Bone marrow (tissue), 2 donors: Measurements from ENCODE around the gene CEACAM19.
A peak's percentile ranks its signal among the peaks of the same experiment; 100 is the strongest.

Experiments used
- DNase-seq, 2 donors: peaks; one replicate each; lab custom pipeline; 2025; lab: John Stamatoyannopoulos, UW

Gene CEACAM19

DNA sequence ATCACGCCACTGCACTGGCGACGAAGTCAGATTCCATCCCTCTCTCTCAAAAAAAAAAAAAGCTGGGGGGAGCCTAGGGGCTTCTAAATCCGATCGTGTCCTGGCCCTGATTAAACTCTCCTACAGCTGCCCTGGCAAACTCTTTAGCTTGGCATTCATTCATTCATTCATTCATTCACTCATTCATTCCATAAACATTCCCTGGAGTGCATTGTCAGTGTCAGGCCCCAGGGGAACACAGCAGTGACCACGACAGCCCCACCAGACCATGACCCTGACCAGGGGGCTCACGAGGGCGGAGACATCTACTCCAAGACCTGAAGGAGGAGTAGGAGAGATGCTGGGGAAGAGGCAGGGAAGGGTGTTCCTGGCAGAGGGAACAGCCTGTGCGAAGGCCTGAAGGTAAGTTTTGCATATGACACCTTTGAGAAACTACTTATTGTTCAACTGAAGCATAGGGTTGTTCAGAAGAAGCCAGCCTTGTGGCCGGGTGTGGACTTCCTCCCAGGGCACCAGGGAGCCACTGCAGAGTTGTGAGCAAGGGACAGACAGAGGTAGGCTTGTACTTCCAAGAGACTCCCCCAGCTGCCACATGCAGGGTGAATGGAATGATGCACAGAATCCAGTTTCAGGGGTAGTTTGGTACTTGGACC, 52.1 kb downstream of the CEACAM19 start:
- no peak for DNase-seq

DNA sequence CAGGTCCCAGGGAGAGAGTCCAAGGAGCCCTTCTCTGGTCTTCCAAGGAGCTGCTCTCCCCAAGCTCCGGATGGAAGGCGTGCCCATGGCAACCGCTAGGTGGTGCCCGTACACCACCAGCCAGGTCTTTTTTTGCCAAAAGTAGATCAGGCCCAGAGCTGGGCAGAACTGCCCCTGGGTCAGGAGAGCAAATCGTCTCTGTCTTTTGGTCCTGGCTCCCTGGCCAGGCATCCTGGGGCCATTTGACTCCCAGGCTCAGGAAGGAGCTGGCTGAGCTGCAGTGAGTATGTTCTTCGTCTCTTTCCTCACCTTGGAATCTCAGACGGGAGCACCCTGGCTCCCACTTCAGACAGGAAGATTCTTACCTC, 52.7 kb downstream of the CEACAM19 start:
- DNase-seq, result peak; percentile 61 to 75

DNA sequence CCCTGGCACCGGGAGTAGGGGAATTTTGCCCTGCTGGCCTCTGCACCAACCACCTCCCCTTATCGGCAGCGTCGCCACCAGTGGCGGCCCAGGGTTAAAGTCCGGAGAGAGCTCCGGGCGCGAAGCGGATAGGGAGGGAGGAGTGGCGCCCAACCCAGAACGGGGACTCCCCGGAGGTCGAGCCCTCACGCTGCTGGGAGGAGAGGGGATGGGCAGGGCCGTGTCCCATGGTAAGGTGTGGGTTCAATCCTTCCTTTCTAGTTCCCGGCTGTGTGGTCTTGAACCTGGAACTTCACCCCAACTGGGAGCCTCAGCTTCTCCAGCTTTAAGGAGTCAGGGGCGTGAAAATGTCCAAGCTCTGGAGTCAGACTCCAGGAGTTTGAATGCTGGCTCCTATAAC, 54.0 kb downstream of the CEACAM19 start:
- no peak for DNase-seq

DNA sequence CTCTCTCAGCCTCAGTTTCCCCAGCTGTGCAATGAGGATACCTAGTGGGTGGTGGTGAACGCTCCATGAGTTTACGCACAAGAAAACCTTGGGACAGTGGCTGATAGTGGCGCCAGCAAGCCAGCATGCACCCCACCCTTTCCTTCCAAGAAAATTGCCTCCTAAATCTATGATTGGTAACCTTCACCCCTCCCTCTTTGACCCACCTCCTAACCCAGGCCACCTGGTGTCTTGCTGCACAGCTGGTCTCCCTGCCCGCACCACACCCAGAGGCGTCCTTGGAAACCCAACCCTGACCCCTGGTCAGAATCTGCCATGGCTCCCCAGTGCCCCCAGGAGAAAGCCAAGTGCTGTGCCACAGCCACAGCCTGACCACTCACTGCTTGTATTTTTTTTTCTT, 54.4 kb downstream of the CEACAM19 start:
- no peak for DNase-seq

DNA sequence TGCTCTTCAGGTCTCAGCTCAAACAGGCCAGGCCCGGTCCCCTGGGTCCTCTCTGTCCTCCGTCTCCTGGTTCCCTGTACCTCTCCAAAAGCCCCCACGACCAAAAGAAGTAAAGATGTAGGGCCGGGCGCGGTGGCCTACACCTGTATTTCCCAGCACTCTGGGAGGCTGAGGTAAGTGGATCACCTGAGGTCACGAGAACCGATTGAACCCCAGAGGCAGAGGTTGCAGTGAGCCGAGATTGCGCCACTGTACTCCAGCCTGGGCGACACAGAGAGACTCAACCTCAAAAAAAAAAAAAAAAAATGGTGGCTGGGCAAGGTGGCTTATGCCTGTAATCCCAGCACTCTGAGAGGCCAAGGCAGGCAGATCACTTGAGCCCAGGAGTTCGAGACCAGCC, 55.2 kb downstream of the CEACAM19 start:
- DNase-seq, result no peak

DNA sequence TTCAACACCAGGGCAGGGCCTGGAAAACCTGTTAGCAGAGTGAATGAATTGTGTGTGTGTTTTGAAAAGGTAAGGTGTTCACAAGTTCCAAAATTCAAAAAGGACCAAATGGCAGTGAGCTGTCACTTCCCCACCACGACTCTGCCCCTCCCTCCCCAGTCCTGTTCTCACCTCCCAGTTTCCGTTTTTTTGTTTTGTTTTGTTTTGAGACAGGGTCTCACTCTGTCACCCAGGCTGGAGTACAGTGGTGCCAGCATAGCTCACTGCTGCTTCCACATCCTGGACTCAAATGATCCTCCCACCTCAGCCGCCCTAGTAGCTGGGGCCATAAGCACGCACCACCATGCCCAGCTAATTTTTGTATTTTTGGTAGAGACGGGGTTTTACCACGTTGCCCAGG, 56.9 kb downstream of the CEACAM19 start:
- DNase-seq, result peak in 1 of 2 donors; percentile 21

DNA sequence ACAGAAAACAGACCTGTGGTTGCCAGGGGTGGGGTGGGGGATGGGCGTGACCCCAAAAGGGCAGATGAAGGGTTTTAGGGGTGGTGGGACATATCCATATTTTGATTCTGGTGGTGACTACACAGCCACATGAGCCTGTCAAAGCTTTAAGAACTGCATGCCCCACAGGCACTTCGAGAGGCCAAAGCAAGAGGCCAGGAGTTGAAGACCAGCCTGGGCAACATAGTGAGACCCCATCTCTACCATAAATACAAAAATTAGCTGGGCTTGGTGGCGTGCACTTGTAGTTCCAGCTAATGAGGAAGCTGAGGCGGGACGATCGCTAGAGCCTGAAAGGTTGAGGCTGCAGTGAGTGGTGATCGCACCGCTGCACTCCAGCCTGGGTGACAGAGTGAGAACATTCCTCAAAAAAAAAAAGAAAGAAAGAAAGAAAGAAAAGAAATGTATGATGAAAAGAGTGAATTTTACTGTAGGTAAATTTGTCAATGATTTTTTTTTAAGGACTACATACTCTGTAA, 58.3 kb downstream of the CEACAM19 start:
- no peak for DNase-seq

DNA sequence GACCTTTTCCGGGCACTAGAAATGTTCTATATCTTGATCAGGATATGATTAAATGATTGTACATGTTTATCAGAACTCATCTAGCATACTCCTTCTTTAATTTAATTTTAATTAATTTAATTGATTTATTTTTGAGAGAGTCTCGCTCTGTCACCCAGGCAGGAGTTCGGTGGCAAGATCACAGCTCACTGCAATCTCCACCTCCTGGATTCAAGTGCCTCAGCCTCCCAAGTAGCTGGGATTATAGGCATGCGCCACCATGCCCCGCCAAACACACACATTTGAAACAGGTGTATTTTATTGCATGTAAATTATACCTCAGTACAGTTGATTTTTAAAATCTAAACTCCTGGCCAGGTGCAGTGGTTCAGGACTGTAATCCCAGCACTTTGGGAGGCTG, 59.8 kb downstream of the CEACAM19 start:
- no peak for DNase-seq

DNA sequence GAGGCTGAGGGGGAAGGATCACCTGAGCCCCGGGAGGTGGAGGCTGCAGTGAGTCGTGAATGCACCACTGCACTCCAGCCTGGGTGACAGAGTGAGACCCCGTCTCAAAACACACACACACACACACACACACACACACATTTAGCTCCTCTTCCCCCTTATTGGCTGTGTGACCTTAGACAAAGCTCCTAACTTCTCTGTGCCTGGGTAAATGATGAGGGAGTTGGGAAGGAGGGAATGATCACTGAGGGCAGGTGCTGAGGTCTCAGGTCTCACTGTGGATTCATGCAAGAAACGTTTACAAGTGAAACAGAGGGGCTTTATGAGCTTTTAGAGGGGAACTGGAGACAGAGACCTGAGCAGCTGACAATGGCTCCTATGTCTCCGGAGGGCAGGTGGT, 60.3 kb downstream of the CEACAM19 start:
- no peak for DNase-seq

DNA sequence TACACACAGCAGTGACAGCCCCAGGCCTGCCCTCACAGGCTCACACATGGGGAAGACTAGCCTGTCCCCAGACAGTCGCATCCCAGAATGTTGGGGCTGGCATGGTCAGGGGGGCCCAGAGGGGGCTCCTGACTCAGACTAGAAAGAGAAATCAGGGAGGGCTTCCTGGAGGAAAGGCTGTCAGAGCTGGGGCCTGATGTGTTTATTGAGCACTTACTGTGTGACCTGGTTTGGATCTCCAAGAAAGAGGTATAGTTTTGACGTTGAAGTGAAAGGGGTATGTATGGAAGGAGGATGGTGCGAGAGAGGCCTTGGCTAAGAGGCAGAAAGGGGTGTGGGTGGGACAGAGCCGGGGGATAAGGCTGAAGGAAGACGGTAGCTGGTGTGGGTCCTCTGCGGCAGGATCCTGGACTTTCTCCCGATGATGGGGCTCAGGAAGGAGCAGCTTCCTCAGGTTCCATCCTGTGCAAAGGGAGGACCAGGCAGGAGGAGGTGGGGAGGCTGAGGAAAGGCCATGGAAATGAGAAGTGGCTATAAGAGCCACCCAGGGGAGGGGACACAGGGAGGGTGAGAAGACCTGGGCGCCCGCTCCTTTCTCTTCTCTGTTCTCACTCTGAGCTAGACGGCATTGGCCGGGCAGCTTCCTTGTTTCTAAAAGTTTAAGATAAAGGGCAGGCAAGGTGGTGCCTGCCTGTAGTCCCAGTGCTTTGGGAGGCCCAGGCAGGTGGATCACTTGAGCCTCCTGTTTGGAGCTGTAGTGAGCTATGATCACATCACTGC, 61.1 kb downstream of the CEACAM19 start:
- DNase-seq, result no peak
